Activated B cell treated with CpG ODN at 0.5 μM for 24 hours (primary cell): Measurements from ENCODE around the gene FLT1. TPM values are rescaled to one million over a fixed set of nuclear protein-coding genes. Genes with fewer than 3 reads are reported as not detected.

Experiments used
- ATAC-seq: fragments of 200-7000 bp; cut with Tn5 transposase; one replicate; pipeline ENCODE4 v1.10.0; 2021; ENCODE audit warnings: low read depth, mild to moderate bottlenecking, moderate library complexity
- CTCF ChIA-PET: fragments of 350-600 bp; sonication (Branson Sonifier 250); formaldehyde crosslinking; loops from one replicate; lab custom pipeline; 2021; ENCODE audit warnings: antibody characterized with exemption; lab: Charles Lee
- POLR2A ChIA-PET: fragments of 350-600 bp; sonication (Branson Sonifier 250); formaldehyde crosslinking; loops from one replicate; lab custom pipeline; 2021; ENCODE audit warnings: antibody characterized with exemption; lab: Charles Lee
- DNase-seq: peaks from one replicate; pipeline ENCODE4 v3.0.0; 2022
- H3K27ac Mint-ChIP-seq: one replicate; pipeline ENCODE4 v1.8.0; 2020; ENCODE audit warnings: mixed read lengths
- H3K27me3 Mint-ChIP-seq: one replicate; pipeline ENCODE4 v1.8.0; 2021; ENCODE audit warnings: mixed read lengths
- H3K36me3 Mint-ChIP-seq: one replicate; pipeline ENCODE4 v1.8.0; 2021; ENCODE audit warnings: low read depth, mixed read lengths
- H3K4me1 Mint-ChIP-seq: one replicate; pipeline ENCODE4 v1.8.0; 2021; ENCODE audit warnings: mixed read lengths
- H3K4me3 Mint-ChIP-seq: one replicate; pipeline ENCODE4 v1.8.0; 2020; ENCODE audit warnings: mild to moderate bottlenecking, mixed read lengths
- H3K9me3 Mint-ChIP-seq: one replicate; pipeline ENCODE4 v1.8.0; 2020; ENCODE audit warnings: mixed read lengths
- intact Hi-C: fragments of 100-400 bp; cut with micrococcal nuclease; formaldehyde crosslinking; loops from one replicate; pipeline ENCODE4 v1.15.1; 2024
- total RNA-seq: library from RNA; stranded (reverse); gene quantifications from 2 replicates; pipeline ENCODE4 v1.2.3, GENCODE V29; 2022
- TF ChIP-seq, protein P1 (sequence below): fragments of 200-600 bp; IDR thresholded peaks from one replicate; pipeline ENCODE4 v1.8.0; 2022; ENCODE audit warnings: antibody characterized with exemption, mild to moderate bottlenecking

The FLT1 gene
- total RNA-seq, 1 donor from 2014 or later = 1.3 TPM

DNA sequence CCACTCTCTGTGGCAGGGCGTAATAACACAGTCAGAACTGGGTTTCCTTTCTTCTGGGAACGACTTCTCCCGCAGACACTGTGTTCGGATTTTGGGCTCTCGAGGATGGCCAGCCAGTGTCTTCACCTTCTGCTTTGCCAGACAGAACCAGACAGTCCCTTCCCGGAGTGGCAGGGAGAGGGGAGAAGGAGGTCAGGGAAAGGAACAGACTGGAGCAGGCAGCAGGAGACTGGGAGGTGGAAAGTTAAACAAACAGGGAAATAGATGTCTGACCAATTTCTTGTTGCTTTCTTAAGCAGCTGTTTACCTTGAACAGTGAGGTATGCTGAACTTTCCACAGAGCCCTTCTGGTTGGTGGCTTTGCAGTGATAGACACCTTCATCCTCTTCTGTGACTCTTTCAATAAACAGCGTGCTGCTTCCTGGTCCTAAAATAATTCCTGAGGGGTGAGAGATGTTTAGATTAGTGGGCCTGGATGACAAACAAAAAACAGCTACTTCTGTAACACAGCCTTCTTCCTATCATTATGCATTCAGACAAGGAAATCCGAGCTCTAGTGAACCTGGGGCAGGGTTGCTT lies 137.6 kb downstream of the FLT1 start:
- CTCF ChIA-PET = no interaction called here
- H3K27ac Mint-ChIP-seq = no peak overlapping the region
- no peak overlapping the region for H3K4me3 Mint-ChIP-seq
- DNase-seq (no peak), ATAC-seq (no peak)
- H3K9me3 Mint-ChIP-seq = no peaks in the 10 kb centered on the region
- peaks cover 28% of the 10 kb centered on the region for H3K4me1 Mint-ChIP-seq
- no peaks in the 10 kb centered on the region for H3K27me3 Mint-ChIP-seq
- intact Hi-C loops = no loop called here
- H3K36me3 Mint-ChIP-seq = no peaks in the 10 kb centered on the region
- POLR2A ChIA-PET = interaction anchor here (0.6 to 0.8 kb wide), 2 partner anchors 65 to 302 kb away, joined by 3 to 4 read pairs; no protein-coding TSS in a partner anchor
- TF ChIP-seq, protein P1, sequence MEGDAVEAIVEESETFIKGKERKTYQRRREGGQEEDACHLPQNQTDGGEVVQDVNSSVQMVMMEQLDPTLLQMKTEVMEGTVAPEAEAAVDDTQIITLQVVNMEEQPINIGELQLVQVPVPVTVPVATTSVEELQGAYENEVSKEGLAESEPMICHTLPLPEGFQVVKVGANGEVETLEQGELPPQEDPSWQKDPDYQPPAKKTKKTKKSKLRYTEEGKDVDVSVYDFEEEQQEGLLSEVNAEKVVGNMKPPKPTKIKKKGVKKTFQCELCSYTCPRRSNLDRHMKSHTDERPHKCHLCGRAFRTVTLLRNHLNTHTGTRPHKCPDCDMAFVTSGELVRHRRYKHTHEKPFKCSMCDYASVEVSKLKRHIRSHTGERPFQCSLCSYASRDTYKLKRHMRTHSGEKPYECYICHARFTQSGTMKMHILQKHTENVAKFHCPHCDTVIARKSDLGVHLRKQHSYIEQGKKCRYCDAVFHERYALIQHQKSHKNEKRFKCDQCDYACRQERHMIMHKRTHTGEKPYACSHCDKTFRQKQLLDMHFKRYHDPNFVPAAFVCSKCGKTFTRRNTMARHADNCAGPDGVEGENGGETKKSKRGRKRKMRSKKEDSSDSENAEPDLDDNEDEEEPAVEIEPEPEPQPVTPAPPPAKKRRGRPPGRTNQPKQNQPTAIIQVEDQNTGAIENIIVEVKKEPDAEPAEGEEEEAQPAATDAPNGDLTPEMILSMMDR = no peak

DNA sequence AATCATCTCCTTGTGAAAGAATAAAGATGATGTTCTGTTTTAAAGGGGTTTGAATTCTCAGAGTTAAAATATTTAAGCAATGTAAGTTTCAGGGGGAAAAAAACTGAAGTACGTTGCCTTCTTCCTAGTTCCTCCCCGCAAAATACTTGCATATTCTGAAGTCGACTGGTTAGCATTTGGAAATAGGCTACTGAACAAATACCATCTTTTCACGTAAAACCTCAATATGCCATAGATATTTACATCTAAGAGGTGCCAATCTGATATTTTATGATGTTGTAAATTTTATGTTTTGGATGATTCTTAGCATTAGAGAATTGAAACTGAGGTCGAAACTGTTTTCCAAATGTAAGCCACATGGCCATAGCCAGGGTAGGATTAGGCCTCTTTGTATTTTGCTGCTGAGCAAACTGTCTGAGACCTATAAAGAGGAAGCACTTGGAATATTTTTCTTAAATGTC lies 138.3 kb downstream of the FLT1 start:
- TF ChIP-seq, protein P1 = no peak
- Mint-ChIP-seq H3K27me3 (no peaks in the 10 kb centered on the region), H3K4me1 (peaks cover 28% of the 10 kb centered on the region), H3K27ac (no peak overlapping the region), H3K36me3 (no peaks in the 10 kb centered on the region), H3K9me3 (no peaks in the 10 kb centered on the region), H3K4me3 (no peak overlapping the region)
- POLR2A ChIA-PET = no interaction called here
- DNase-seq (no peak), ATAC-seq (no peak)
- intact Hi-C loops = no loop called here
- CTCF ChIA-PET = no interaction called here

DNA sequence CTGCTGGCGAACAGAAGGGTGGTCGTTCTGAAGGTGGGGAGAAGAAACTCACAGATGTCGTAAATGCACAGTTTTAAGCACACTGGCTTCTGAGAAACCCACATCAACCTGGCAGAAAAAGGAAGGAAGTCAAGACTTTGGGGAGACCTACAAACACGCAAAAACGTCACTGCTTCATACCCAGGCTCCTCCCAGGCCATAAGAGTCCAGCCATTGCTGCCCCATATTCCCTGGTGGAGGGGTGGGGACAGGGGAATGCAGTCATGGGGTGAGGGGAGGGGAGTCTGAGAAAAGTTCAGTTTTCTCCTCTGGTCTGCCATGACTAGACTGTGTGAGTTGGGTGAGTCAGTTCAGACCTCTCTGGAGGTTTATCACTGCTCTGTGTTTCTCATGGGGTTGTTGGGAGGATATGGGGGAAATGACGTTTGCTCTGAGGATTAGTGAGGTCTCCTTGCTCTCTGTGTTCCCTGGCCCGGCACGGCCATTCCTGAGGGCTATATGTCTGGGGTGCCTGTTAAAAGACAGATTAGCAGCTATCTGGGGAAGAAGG lies 139.0 kb downstream of the FLT1 start:
- no peak for DNase-seq

DNA sequence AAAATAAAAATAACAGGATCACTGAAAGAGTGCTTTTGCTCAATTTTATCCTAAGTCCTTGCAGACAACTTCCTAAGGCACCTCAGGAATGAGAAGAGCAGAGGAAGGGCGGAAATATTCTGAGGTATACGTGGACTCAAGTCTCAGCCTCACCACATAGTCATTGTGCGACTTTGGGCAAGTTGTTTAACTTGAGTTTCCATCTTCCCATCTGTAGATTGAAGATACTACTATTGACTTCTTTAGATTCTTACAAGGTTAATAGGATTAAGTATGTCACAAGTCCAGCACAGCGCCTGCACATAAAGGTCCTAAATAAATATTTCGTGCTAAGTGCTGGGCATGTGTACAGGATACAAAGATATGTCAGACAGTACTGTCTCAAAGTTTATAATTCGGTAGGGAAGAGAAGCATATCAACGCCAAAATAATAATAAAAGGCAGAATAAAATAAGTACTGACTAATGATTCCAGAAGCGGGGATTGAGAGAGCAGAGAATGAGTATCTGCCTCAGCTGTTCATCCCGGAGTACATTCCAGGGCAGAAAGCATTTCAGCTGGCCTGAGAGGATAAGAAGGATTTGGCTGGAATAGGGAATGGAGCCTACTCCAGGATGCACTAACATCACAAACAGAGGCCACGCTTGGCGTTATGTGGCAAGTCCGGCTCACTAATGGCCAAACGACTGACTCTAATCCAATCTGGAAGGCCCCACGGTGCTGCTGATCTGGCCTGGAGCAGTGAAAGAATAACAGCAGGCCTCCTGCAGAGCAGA lies 139.7 kb downstream of the FLT1 start:
- no peaks in the 10 kb centered on the region for H3K9me3 Mint-ChIP-seq
- no peaks in the 10 kb centered on the region for H3K36me3 Mint-ChIP-seq
- DNase-seq (no peak), ATAC-seq (no peak)
- ChIA-PET POLR2A (no interaction called here), CTCF (no interaction called here)
- peaks cover 28% of the 10 kb centered on the region for H3K4me1 Mint-ChIP-seq
- no peak overlapping the region for H3K27ac Mint-ChIP-seq
- TF ChIP-seq, protein P1 = no peak
- H3K4me3 Mint-ChIP-seq = no peak overlapping the region
- intact Hi-C loops = no loop called here
- no peaks in the 10 kb centered on the region for H3K27me3 Mint-ChIP-seq

More for the DNA sequence above, 139.0 kb downstream of the FLT1 start:
- intact Hi-C loops = no loop called here
- Mint-ChIP-seq H3K4me1 (peaks cover 28% of the 10 kb centered on the region), H3K4me3 (no peak overlapping the region), H3K27me3 (no peaks in the 10 kb centered on the region), H3K27ac (no peak overlapping the region), H3K36me3 (no peaks in the 10 kb centered on the region), H3K9me3 (no peaks in the 10 kb centered on the region)
- ChIA-PET POLR2A (no interaction called here), CTCF (no interaction called here)
- TF ChIP-seq, protein P1 = no peak
- peak; percentile 18 for ATAC-seq

DNA sequence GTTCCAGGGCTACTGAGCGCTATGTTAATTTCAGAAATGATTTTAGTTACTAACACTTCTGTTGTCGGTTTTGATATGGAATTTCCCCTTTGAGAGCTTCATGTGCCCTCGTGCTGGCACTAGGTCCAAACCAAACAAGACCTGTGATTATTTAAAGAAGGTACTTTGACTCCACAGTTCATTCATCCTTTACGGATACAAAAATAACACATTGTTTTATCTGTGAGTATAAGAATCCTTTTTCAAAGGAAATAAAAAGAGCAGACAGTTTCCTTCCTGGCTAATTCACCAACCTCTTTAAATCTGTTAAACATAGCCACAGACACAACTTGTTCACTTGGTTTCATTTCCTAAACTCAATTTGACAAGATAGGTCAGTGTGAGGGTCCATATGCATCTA lies 141.2 kb downstream of the FLT1 start:
- no peak for DNase-seq
- H3K27me3 Mint-ChIP-seq = no peaks in the 10 kb centered on the region
- ChIA-PET POLR2A (no interaction called here), CTCF (no interaction called here)
- intact Hi-C loops = no loop called here
- no peaks in the 10 kb centered on the region for H3K36me3 Mint-ChIP-seq
- H3K4me1 Mint-ChIP-seq = peaks cover 28% of the 10 kb centered on the region
- ATAC-seq = no peak
- H3K4me3 Mint-ChIP-seq = no peak overlapping the region
- TF ChIP-seq, protein P1 = no peak
- no peak overlapping the region for H3K27ac Mint-ChIP-seq
- no peaks in the 10 kb centered on the region for H3K9me3 Mint-ChIP-seq
